IMR-90 (cell line): Measurements from ENCODE around the gene SDCCAG8.

ENCODE experiments used
- CTCF ChIP-seq: conservative IDR thresholded peaks from 2 replicates; pipeline ENCODE4 v1.5.1; 2012; ENCODE audit warnings: mild to moderate bottlenecking, low read depth, low read length, improper control_type of control experiment
- ELK1 ChIP-seq: fragments of 150-350 bp; IDR thresholded peaks from 2 replicates; pipeline ENCODE4 v1.6.1; 2016; ENCODE audit warnings: low read depth, mild to moderate bottlenecking, low read length, moderate library complexity, borderline replicate concordance
- MXI1 ChIP-seq: IDR thresholded peaks from 2 replicates; pipeline ENCODE4 v1.6.1; 2012; ENCODE audit warnings: low read depth, mild to moderate bottlenecking, low read length, moderate library complexity, borderline replicate concordance
- POLR2A ChIP-seq: IDR thresholded peaks from 2 replicates; pipeline ENCODE4 v1.6.1; 2012; ENCODE audit warnings: mild to moderate bottlenecking, low read depth, low read length
- RAD21 ChIP-seq: IDR thresholded peaks from 2 replicates; pipeline ENCODE4 v1.6.1; 2012; ENCODE audit warnings: low read length, improper control_type of control experiment
- RCOR1 ChIP-seq: IDR thresholded peaks from 2 replicates; pipeline ENCODE4 v1.6.1; 2012; ENCODE audit warnings: mild to moderate bottlenecking, low read length, improper control_type of control experiment; ENCODE audit not compliant: insufficient replicate concordance
- RFX5 ChIP-seq: IDR thresholded peaks from 2 replicates; pipeline ENCODE4 v1.8.0; 2012; ENCODE audit warnings: low read depth, mild to moderate bottlenecking, low read length, moderate library complexity
- SMC3 ChIP-seq: fragments of 150-350 bp; IDR thresholded peaks from 2 replicates; pipeline ENCODE4 v1.6.1; 2016; ENCODE audit warnings: low read depth, mild to moderate bottlenecking, antibody characterized with exemption, low read length, moderate library complexity
- USF2 ChIP-seq: fragments of 150-350 bp; IDR thresholded peaks from 2 replicates; pipeline ENCODE4 v1.6.1; 2017; ENCODE audit warnings: mild to moderate bottlenecking, antibody characterized with exemption, low read length, low read depth

DNA sequence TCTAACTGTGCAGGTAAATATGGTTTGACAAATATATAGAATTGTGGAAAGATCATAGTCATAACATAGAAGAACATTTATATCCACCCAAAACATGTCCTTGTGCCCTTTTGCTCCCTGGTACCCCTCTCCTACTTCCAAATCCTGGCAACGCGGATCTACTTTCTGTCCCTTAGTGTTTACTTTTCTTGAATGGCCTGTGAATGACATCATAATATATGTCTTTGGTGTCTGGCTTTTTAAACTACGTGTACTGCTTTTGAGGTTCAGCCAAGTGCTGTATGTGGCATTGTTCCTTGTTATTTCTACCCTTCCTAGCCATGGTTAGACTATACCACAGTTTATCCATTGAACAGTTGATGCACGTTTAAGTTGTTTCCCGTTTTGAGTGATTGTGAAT is 155.6 kb downstream of the SDCCAG8 start:
- TF ChIP-seq CTCF: no peak
- TF ChIP-seq RFX5: no peak
- no peak for TF ChIP-seq USF2
- no peak for TF ChIP-seq ELK1
- no peak for TF ChIP-seq POLR2A
- TF ChIP-seq MXI1: no peak
- no peak for TF ChIP-seq SMC3
- TF ChIP-seq RCOR1: no peak
- no peak for TF ChIP-seq RAD21
